HepG2 (cell line): ENCODE data around the gene NES. TPM values are rescaled to one million over a fixed set of nuclear protein-coding genes. Genes with fewer than 3 reads are reported as not detected.

Source experiments
- ATRX ChIP-seq: sonication (generic); formaldehyde crosslinking; IDR thresholded peaks from 2 replicates; pipeline ENCODE4 v1.4.0; 2020; ENCODE audit warnings: missing genetic modification reagents, borderline replicate concordance
- CSRNP2 ChIP-seq: sonication (generic); formaldehyde crosslinking; conservative IDR thresholded peaks from 2 replicates; pipeline ENCODE4 v1.8.0; 2022; ENCODE audit warnings: low read depth, missing genetic modification reagents
- HMG20A ChIP-seq: IDR thresholded peaks from 2 replicates; pipeline ENCODE4 v1.6.1; 2016; ENCODE audit warnings: borderline replicate concordance
- HOXA7 ChIP-seq: sonication (generic); formaldehyde crosslinking; IDR thresholded peaks from 2 replicates; pipeline ENCODE4 v1.8.1; 2022; ENCODE audit warnings: mild to moderate bottlenecking, missing genetic modification reagents, moderate library complexity
- JDP2 ChIP-seq: sonication (generic); formaldehyde crosslinking; IDR thresholded peaks from 2 replicates; pipeline ENCODE4 v1.8.1; 2022; ENCODE audit warnings: missing genetic modification reagents, borderline replicate concordance
- MIER3 ChIP-seq: IDR thresholded peaks from 2 replicates; pipeline ENCODE4 v1.6.1; 2016; ENCODE audit warnings: missing compliant biosample characterization, borderline replicate concordance
- NFE2L1 ChIP-seq: sonication (generic); formaldehyde crosslinking; IDR thresholded peaks from 2 replicates; pipeline ENCODE4 v1.4.0; 2020; ENCODE audit warnings: missing genetic modification reagents, mild to moderate bottlenecking, borderline replicate concordance
- NRL ChIP-seq: sonication (generic); formaldehyde crosslinking; IDR thresholded peaks from 2 replicates; pipeline ENCODE4 v1.5.0; 2020; ENCODE audit warnings: missing genetic modification reagents, mild to moderate bottlenecking, moderate library complexity, borderline replicate concordance
- RBFOX2 ChIP-seq: fragments of 200-400 bp; formaldehyde crosslinking; IDR thresholded peaks from 2 replicates; pipeline ENCODE4 v1.6.1; 2017; ENCODE audit warnings: low read depth, mild to moderate bottlenecking, low read length
- RFX1 ChIP-seq: fragments of 450-650 bp; IDR thresholded peaks from 2 replicates; pipeline ENCODE4 v1.6.1; 2017
- SETDB1 ChIP-seq: sonication (generic); formaldehyde crosslinking; IDR thresholded peaks from 2 replicates; pipeline ENCODE4 v1.5.1; 2020; ENCODE audit warnings: missing genetic modification reagents, mild to moderate bottlenecking, borderline replicate concordance
- TFE3 ChIP-seq: IDR thresholded peaks from 2 replicates; pipeline ENCODE4 v1.6.1; 2016
- ZBTB26 ChIP-seq: IDR thresholded peaks from 2 replicates; pipeline ENCODE4 v1.6.1; 2016; ENCODE audit warnings: missing compliant biosample characterization, missing genetic modification reagents, borderline replicate concordance
- ZBTB43 ChIP-seq: sonication (generic); formaldehyde crosslinking; conservative IDR thresholded peaks from 2 replicates; pipeline ENCODE4 v1.4.0; 2020; ENCODE audit warnings: missing genetic modification reagents
- ZBTB46 ChIP-seq: sonication (generic); formaldehyde crosslinking; IDR thresholded peaks from 2 replicates; pipeline ENCODE4 v1.4.0; 2020; ENCODE audit warnings: mild to moderate bottlenecking, missing genetic modification reagents, borderline replicate concordance
- ZNF253 ChIP-seq: sonication (generic); formaldehyde crosslinking; IDR thresholded peaks from 2 replicates; pipeline ENCODE4 v1.8.0; 2022; ENCODE audit warnings: mild to moderate bottlenecking, missing genetic modification reagents, borderline replicate concordance
- ZNF629 ChIP-seq: sonication (generic); formaldehyde crosslinking; conservative IDR thresholded peaks from 2 replicates; pipeline ENCODE4 v1.5.0; 2020; ENCODE audit warnings: missing genetic modification reagents
- ZNF784 ChIP-seq: sonication (generic); formaldehyde crosslinking; IDR thresholded peaks from 2 replicates; pipeline ENCODE4 v1.5.1; 2020; ENCODE audit warnings: missing genetic modification reagents, mild to moderate bottlenecking, borderline replicate concordance
- polyA plus RNA-seq, 8 experiments: library from polyadenylated mRNA; depleted of rRNA in 3 of 8; stranded (reverse) in 7 of 8; unstranded in 1 of 8; fragments of >200 nt; fragmentation: Illumina TruSeq in 4 of 8; extraction: Trizol in 4 of 8; gene quantifications; 2 replicates each; pipeline versions ENCODE4 v1.2.1 to v1.2.3, GENCODE V29; 2011 to 2016; ENCODE audit warnings: low read depth in 4 of 8, missing spikeins in 1 of 8, mixed read lengths in 1 of 8; ENCODE audit not compliant: insufficient read depth in 1 of 8
- total RNA-seq, 5 experiments: library from RNA; depleted of rRNA; stranded (reverse); fragments of >200 nt; fragmentation: Illumina TruSeq; extraction: Trizol; gene quantifications; 2 replicates each; pipeline ENCODE4 v1.2.3, GENCODE V29; 2016; ENCODE audit warnings: low read depth in 1 of 5

The NES gene
- total and polyA plus RNA-seq, 2 of the 13 experiments (the other 11 are each of a cell fraction or from before 2014, with no cell fraction given): 1.7 to 16.6 TPM

GRCh38 chr1:156677616-156678596, 699 bp upstream of the NES start (continued):
- TF ChIP-seq MIER3: 0 out of 2 replicates have a peak, but pooled peaks have one; percentile 36
- no peak for TF ChIP-seq ATRX (CRISPR knock-in tag)
- TF ChIP-seq ZNF253 (CRISPR knock-in tag): no peak
- TF ChIP-seq ZNF629 (CRISPR knock-in tag): peak; percentile 87
- no peak for TF ChIP-seq RBFOX2
- TF ChIP-seq JDP2 (CRISPR knock-in tag): no peak
- TF ChIP-seq ZBTB43: no peak
- TF ChIP-seq ZNF784 (CRISPR knock-in tag): no peak
- TF ChIP-seq ZBTB26: no peak
- no peak for TF ChIP-seq SETDB1 (CRISPR knock-in tag)
- no peak for TF ChIP-seq NRL
- TF ChIP-seq HOXA7 (CRISPR knock-in tag): no peak
- TF ChIP-seq RFX1: no peak
- TF ChIP-seq CSRNP2 (CRISPR knock-in tag): no peak
- TF ChIP-seq HMG20A (CRISPR knock-in tag): no peak
- no peak for TF ChIP-seq NFE2L1
- no peak for TF ChIP-seq ZBTB46 (CRISPR knock-in tag)
- no peak for TF ChIP-seq TFE3 (CRISPR knock-in tag)
